Esophagus squamous epithelium (tissue), 4 donors: ENCODE data around the gene ST6GALNAC3.

Experiments
- CTCF ChIP-seq, 6 experiments: fragments of 450-650 bp in 4 of 6; fragments of 200-600 bp in 2 of 6; sonication (generic) in 2 of 6; IDR thresholded peaks; one replicate each; pipeline ENCODE4 v1.5.1; 2016 to 2019; ENCODE audit warnings: antibody characterized with exemption in 6 of 6, mild to moderate bottlenecking in 4 of 6, moderate library complexity in 4 of 6
- POLR2A ChIP-seq, 4 donors: fragments of 450-650 bp; IDR thresholded peaks; one replicate each; pipeline ENCODE4 v1.6.1; 2017; ENCODE audit warnings: antibody characterized with exemption in 4 of 4, mild to moderate bottlenecking in 4 of 4, moderate library complexity in 3 of 4

GRCh38 chr1:76351655-76352054 lies 277.1 kb downstream of the ST6GALNAC3 start:
- TF ChIP-seq POLR2A (IDR thresholded peaks at IDR 0.05) (no peak), CTCF (IDR thresholded peaks at IDR 0.05) (no peak)
